Osteoblast (primary cell): ENCODE data around the gene STARD9. TPM values are rescaled to one million over a fixed set of nuclear protein-coding genes. Genes with fewer than 3 reads are reported as not detected.

Source experiments
- DNase-seq: peaks from one replicate; pipeline ENCODE4 v3.0.0; 2011; ENCODE audit warnings: low spot score, mixed read lengths; ENCODE audit not compliant: insufficient read length; ENCODE audit errors: missing footprints
- H2AFZ ChIP-seq: 2 replicates; pipeline ENCODE4 v1.6.0; 2011; ENCODE audit warnings: mild to moderate bottlenecking, low read length
- H3K27ac ChIP-seq: 2 replicates; pipeline ENCODE4 v1.5.1; 2011; ENCODE audit warnings: mild to moderate bottlenecking, low read depth, low read length, moderate library complexity
- H3K27me3 ChIP-seq: 2 replicates; pipeline ENCODE4 v1.6.0; 2012; ENCODE audit warnings: mild to moderate bottlenecking, control low read depth, inconsistent platforms, low read length, moderate library complexity; ENCODE audit not compliant: insufficient read depth
- H3K36me3 ChIP-seq: 2 replicates; pipeline ENCODE4 v1.5.1; 2011; ENCODE audit warnings: mild to moderate bottlenecking, low read length, control low read depth, moderate library complexity; ENCODE audit not compliant: insufficient read depth
- H3K4me1 ChIP-seq: 2 replicates; pipeline ENCODE4 v1.5.1; 2011; ENCODE audit warnings: mild to moderate bottlenecking, low read length, control low read depth, moderate library complexity; ENCODE audit not compliant: insufficient read depth
- H3K4me2 ChIP-seq: 2 replicates; pipeline ENCODE4 v1.6.0; 2011; ENCODE audit warnings: mild to moderate bottlenecking, low read length; ENCODE audit not compliant: insufficient read depth
- H3K4me3 ChIP-seq: fragments of 200-600 bp; sonication (generic); 3 replicates; pipeline ENCODE4 v1.5.1; 2012; ENCODE audit warnings: mild to moderate bottlenecking, low read length, inconsistent platforms; ENCODE audit not compliant: insufficient read depth
- H3K79me2 ChIP-seq: 2 replicates; pipeline ENCODE4 v1.6.0; 2012; ENCODE audit warnings: mild to moderate bottlenecking, low read length, control low read depth, inconsistent platforms; ENCODE audit not compliant: insufficient read depth
- H3K9me3 ChIP-seq: 2 replicates; pipeline ENCODE4 v1.5.1; 2011; ENCODE audit warnings: low read depth, low read length, control low read depth
- H4K20me1 ChIP-seq: 2 replicates; pipeline ENCODE4 v1.6.0; 2012; ENCODE audit warnings: mild to moderate bottlenecking, low read length, control low read depth; ENCODE audit not compliant: insufficient read depth
- CTCF ChIP-seq: IDR thresholded peaks from 2 replicates; pipeline ENCODE4 v1.5.1; 2011; ENCODE audit warnings: mild to moderate bottlenecking, low read depth, low read length, moderate library complexity; ENCODE audit errors: extremely low read depth
- total RNA-seq: library from RNA; depleted of rRNA; stranded (reverse); fragments of >200 nt; gene quantifications from 2 replicates; pipeline ENCODE4 v1.2.3, GENCODE V29; 2012

STARD9 gene
- total RNA-seq, 1 donor = 9.4 TPM

DNA sequence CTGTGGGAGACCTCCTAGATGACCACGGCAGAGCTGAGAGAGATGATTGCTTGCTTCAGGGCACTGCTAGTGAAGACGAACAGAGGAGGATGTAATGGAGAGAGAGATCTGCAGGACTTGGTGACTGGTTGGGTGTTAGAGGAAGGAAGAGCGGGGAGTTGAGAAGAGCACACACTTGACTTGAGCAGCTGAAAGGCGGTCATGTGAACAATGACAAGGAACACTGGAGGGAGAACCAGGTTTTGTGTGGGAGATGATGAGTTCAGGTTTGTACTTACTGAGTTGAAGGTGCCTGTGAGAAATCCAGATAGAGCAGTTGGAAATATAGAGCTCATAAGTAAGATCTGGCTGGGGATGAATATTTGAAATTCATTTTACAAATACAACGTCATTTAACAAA, 121.2 kb downstream of the STARD9 start:
- H3K36me3 ChIP-seq = no peaks in the 10 kb centered on the region
- H3K27me3 ChIP-seq = no peaks in the 10 kb centered on the region
- H3K4me1 ChIP-seq = no peaks in the 10 kb centered on the region
- no peak for DNase-seq
- H3K27ac ChIP-seq = no peak overlapping the region
- no peak overlapping the region for H3K4me3 ChIP-seq
- no peaks in the 10 kb centered on the region for H3K9me3 ChIP-seq
- no peak overlapping the region for H3K4me2 ChIP-seq
- H4K20me1 ChIP-seq = no peaks in the 10 kb centered on the region
- TF ChIP-seq CTCF = no peak
- no peaks in the 10 kb centered on the region for H3K79me2 ChIP-seq
- H2AFZ ChIP-seq = no peak overlapping the region

DNA sequence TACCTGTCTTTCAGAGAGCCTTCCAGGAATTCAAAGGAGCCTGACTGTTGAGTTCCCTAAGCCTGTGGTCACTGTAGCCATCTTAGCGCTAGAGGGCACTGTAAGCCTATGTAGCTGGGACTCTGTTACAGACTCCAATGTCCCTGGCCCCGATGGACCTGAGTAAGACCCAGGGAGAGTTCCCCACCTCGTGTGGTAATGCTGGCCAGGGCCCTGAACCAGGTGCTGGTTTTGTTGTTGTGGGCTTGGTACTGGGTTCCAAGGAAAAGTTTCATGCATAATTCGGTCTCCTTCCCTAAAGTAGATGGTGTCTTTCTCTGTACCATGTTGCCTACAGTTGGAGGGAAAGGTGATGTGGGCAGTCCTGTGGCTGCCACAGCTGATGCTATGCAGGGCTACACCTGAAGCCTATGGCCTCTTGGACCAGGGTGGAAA, 129.1 kb downstream of the STARD9 start:
- TF ChIP-seq CTCF = peak; percentile 95
- H3K9me3 ChIP-seq = no peaks in the 10 kb centered on the region
- no peaks in the 10 kb centered on the region for H4K20me1 ChIP-seq
- no peak overlapping the region for H3K4me3 ChIP-seq
- H3K27me3 ChIP-seq = no peaks in the 10 kb centered on the region
- H3K4me2 ChIP-seq = no peak overlapping the region
- DNase-seq = peak; percentile 92
- H3K4me1 ChIP-seq = peaks cover 2% of the 10 kb centered on the region
- H3K27ac ChIP-seq = no peak overlapping the region
- H2AFZ ChIP-seq = peak overlapping the region; percentile 25
- H3K79me2 ChIP-seq = no peaks in the 10 kb centered on the region
- no peaks in the 10 kb centered on the region for H3K36me3 ChIP-seq

GRCh38 chr15:42705336-42705735, 129.9 kb downstream of the STARD9 start:
- H3K4me2 ChIP-seq = no peak overlapping the region
- H3K27ac ChIP-seq = no peak overlapping the region
- H3K4me3 ChIP-seq = no peak overlapping the region
- H3K79me2 ChIP-seq = no peaks in the 10 kb centered on the region
- no peak for DNase-seq
- no peaks in the 10 kb centered on the region for H4K20me1 ChIP-seq
- no peak for TF ChIP-seq CTCF
- no peak overlapping the region for H2AFZ ChIP-seq
- H3K9me3 ChIP-seq = no peaks in the 10 kb centered on the region
- H3K27me3 ChIP-seq = no peaks in the 10 kb centered on the region
- H3K36me3 ChIP-seq = no peaks in the 10 kb centered on the region
- H3K4me1 ChIP-seq = peaks cover 2% of the 10 kb centered on the region

DNA sequence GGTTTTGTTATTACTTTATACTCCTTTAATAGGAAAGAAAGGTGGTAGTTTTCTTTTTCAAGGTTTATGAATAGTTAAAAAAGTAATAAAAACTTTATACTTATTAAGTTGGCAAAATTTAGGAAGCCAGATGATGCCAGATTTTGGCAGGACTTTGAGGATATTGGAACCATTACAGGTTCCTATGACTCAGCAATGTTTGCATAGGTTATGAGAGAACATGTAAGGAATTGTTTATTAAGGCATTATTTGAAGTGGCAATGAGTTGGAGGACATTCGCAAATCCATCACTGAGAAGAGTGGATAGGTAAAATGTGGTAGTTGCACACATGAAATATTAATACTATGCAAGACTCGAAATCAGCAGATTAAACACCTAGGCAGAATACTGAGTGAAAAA, 131.7 kb downstream of the STARD9 start:
- Histone ChIP-seq H3K9me3 (no peaks in the 10 kb centered on the region), H3K79me2 (no peaks in the 10 kb centered on the region), H4K20me1 (no peaks in the 10 kb centered on the region), H3K4me1 (peaks cover 2% of the 10 kb centered on the region), H3K36me3 (no peaks in the 10 kb centered on the region), H3K27me3 (no peaks in the 10 kb centered on the region), H3K4me3 (no peak overlapping the region), H3K4me2 (no peak overlapping the region), H2AFZ (no peak overlapping the region), H3K27ac (no peak overlapping the region)
- DNase-seq = no peak
- no peak for TF ChIP-seq CTCF
